ENCODE results near the gene EMX2.
"Not testable (repeated sequence)": the region's sequence is repeated elsewhere in the genome, so short reads cannot be mapped to it uniquely, and the experiment has no call there.

EMX2 gene

GRCh38 chr10:117542706-117543224 is at the start of gene EMX2:
Gene EMX2 (plus strand): TSS chr10:117542746. CDS start chr10:117543268, 522 bp downstream.
- no peak for DNase-seq

GRCh38 chr10:117496031-117496430 is 46.5 kb upstream of the EMX2 start:
- DNase-seq, result no peak

GRCh38 chr10:117496616-117497028 is 45.9 kb upstream of the EMX2 start:
- DNase-seq, result peak; percentile 50 to 55

GRCh38 chr10:117497736-117498135 is 44.8 kb upstream of the EMX2 start:
- no peak for DNase-seq

- no peak for DNase-seq
Observed at GRCh38 chr10:117499248-117500105, 43.1 kb upstream of the EMX2 start.

- DNase-seq, result no peak
Observed at GRCh38 chr10:117500456-117500855, 42.1 kb upstream of the EMX2 start.

- DNase-seq, result no peak
Observed at GRCh38 chr10:117501460-117502035, 41.0 kb upstream of the EMX2 start.

- DNase-seq, result no peak
Observed at GRCh38 chr10:117502421-117503243, 39.9 kb upstream of the EMX2 start.

- DNase-seq, result no peak
Observed at GRCh38 chr10:117503244-117504205, 39.0 kb upstream of the EMX2 start.

GRCh38 chr10:117504562-117504961 is 38.0 kb upstream of the EMX2 start:
- no peak for DNase-seq

GRCh38 chr10:117507081-117507480 is 35.5 kb upstream of the EMX2 start:
- DNase-seq, result not testable (repeated sequence)

- no peak for DNase-seq
Observed at GRCh38 chr10:117509573-117509972, 33.0 kb upstream of the EMX2 start.

- DNase-seq, result no peak
Observed at GRCh38 chr10:117511601-117512390, 30.8 kb upstream of the EMX2 start.

GRCh38 chr10:117514971-117515370 is 27.6 kb upstream of the EMX2 start:
- no peak for DNase-seq

GRCh38 chr10:117516681-117517080 is 25.9 kb upstream of the EMX2 start:
- no peak for DNase-seq

GRCh38 chr10:117518246-117518645 is 24.3 kb upstream of the EMX2 start:
- no peak for DNase-seq

GRCh38 chr10:117519286-117519685 is 23.3 kb upstream of the EMX2 start:
- no peak for DNase-seq

- no peak for DNase-seq
Observed at GRCh38 chr10:117519879-117520278, 22.7 kb upstream of the EMX2 start.

GRCh38 chr10:117530791-117531190 is 11.8 kb upstream of the EMX2 start:
- no peak for DNase-seq

GRCh38 chr10:117531371-117532002 is 11.1 kb upstream of the EMX2 start:
- DNase-seq, result no peak

GRCh38 chr10:117532003-117532385 is 10.6 kb upstream of the EMX2 start:
- DNase-seq, result no peak
